HCT116 (cell line): ENCODE measurements around the gene ERC2.

Experiments
- POLR2A ChIP-seq: IDR thresholded peaks from 2 replicates; pipeline ENCODE4 v1.7.0; 2011; ENCODE audit warnings: borderline replicate concordance; ENCODE audit not compliant: insufficient read depth, insufficient read length; ENCODE audit errors: extremely low read depth
- SRF ChIP-seq: IDR thresholded peaks from 2 replicates; pipeline ENCODE4 v1.6.1; 2012; ENCODE audit warnings: low read depth
- TCF7L2 ChIP-seq: IDR thresholded peaks from 2 replicates; pipeline ENCODE4 v1.7.0; 2011; ENCODE audit warnings: borderline replicate concordance, inconsistent platforms; ENCODE audit not compliant: insufficient read depth, insufficient read length; ENCODE audit errors: extremely low read depth
- TF ChIP-seq, protein P1 (sequence below), 3 experiments: fragments of 200-600 bp in 1 of 3; sonication (generic) in 1 of 3; IDR thresholded peaks in 2 of 3; conservative IDR thresholded peaks in 1 of 3; 2 replicates each; pipeline ENCODE4 v1.5.1; 2012 to 2017; ENCODE audit warnings: low read depth in 2 of 3, low read length in 2 of 3, antibody characterized with exemption in 1 of 3, borderline replicate concordance in 1 of 3, control low read depth in 1 of 3, mild to moderate bottlenecking in 1 of 3, mixed read lengths in 1 of 3, mixed run types in 1 of 3, moderate library complexity in 1 of 3; ENCODE audit not compliant: insufficient read depth in 1 of 3

DNA sequence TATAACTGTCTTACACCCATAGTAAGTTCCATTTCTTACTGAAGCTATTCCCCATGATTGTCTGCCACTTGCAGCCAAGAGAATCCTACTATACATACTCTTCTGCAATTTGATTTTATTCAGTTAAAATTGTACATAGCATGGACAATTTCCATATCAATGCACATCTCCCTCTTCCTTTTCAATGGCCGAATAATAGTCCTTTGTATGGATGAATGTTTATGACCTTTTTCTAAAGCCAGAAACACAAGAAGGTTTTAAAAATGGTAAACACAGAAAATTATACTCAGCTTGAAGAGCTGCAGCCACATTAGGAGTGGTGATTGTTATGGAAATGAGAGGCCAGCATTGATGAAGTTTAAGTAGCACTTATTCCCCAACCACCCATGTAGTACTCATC is 8.5 kb upstream of the ERC2 start:
- TF ChIP-seq, protein P1, sequence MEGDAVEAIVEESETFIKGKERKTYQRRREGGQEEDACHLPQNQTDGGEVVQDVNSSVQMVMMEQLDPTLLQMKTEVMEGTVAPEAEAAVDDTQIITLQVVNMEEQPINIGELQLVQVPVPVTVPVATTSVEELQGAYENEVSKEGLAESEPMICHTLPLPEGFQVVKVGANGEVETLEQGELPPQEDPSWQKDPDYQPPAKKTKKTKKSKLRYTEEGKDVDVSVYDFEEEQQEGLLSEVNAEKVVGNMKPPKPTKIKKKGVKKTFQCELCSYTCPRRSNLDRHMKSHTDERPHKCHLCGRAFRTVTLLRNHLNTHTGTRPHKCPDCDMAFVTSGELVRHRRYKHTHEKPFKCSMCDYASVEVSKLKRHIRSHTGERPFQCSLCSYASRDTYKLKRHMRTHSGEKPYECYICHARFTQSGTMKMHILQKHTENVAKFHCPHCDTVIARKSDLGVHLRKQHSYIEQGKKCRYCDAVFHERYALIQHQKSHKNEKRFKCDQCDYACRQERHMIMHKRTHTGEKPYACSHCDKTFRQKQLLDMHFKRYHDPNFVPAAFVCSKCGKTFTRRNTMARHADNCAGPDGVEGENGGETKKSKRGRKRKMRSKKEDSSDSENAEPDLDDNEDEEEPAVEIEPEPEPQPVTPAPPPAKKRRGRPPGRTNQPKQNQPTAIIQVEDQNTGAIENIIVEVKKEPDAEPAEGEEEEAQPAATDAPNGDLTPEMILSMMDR (IDR thresholded peaks at IDR 0.05 in 2 of 3, conservative IDR thresholded peaks at IDR 0.05 in 1 of 3; ENCODE audit: borderline replicate concordance in 1 of 3, insufficient read depth in 1 of 3, low read depth in 2 of 3, low read length in 2 of 3) = no peak
- TF ChIP-seq SRF (no peak), TCF7L2 (no peak), POLR2A (no peak)
